CD4-positive, alpha-beta T cell treated with Interferon alpha-2 for 1 hour (primary cell): ENCODE results near the gene HMGXB3.
"Not testable (repeated sequence)": the region's sequence is repeated elsewhere in the genome, so short reads cannot be mapped to it uniquely, and the experiment has no call there.

Source experiments
- DNase-seq, 2 donors: peaks; one replicate each; pipeline ENCODE4 v3.0.0-alpha.2; 2020 to 2022

HMGXB3 gene

GRCh38 chr5:150022681-150023080 is 22.1 kb downstream of the HMGXB3 start:
- DNase-seq: no peak

GRCh38 chr5:150023136-150023535 is 22.6 kb downstream of the HMGXB3 start:
- DNase-seq: no peak

- DNase-seq: no peak
Measured at GRCh38 chr5:150024346-150024984, 23.9 kb downstream of the HMGXB3 start.

- no peak for DNase-seq
Measured at GRCh38 chr5:150026682-150027172, 26.2 kb downstream of the HMGXB3 start.

GRCh38 chr5:150028047-150028446 is 27.5 kb downstream of the HMGXB3 start:
- DNase-seq: not testable (repeated sequence)

- no peak for DNase-seq
Measured at GRCh38 chr5:150033334-150033733, 32.8 kb downstream of the HMGXB3 start.

- DNase-seq: no peak
Measured at GRCh38 chr5:150034662-150035061, 34.1 kb downstream of the HMGXB3 start.

- no peak for DNase-seq
Measured at GRCh38 chr5:150035139-150035895, 34.8 kb downstream of the HMGXB3 start.

GRCh38 chr5:150036513-150036912 is 36.0 kb downstream of the HMGXB3 start:
- DNase-seq: no peak

GRCh38 chr5:150038547-150038946 is 38.0 kb downstream of the HMGXB3 start:
- no peak for DNase-seq

- DNase-seq: no peak
Measured at GRCh38 chr5:150042459-150042858, 41.9 kb downstream of the HMGXB3 start.

- DNase-seq: no peak
Measured at GRCh38 chr5:150043657-150044328, 43.3 kb downstream of the HMGXB3 start.

GRCh38 chr5:150044329-150044681 is 43.8 kb downstream of the HMGXB3 start:
- no peak for DNase-seq

GRCh38 chr5:150044712-150045111 is 44.2 kb downstream of the HMGXB3 start:
- no peak for DNase-seq

GRCh38 chr5:150045549-150045948 is 45.0 kb downstream of the HMGXB3 start:
- DNase-seq: no peak

- DNase-seq: peak in 1 of 2 donors; percentile 52
Measured at GRCh38 chr5:150046031-150046430, 45.5 kb downstream of the HMGXB3 start.

GRCh38 chr5:150050172-150050811 is 49.8 kb downstream of the HMGXB3 start:
- DNase-seq: not testable (repeated sequence)

- DNase-seq: no peak
Measured at GRCh38 chr5:150051657-150052195, 51.2 kb downstream of the HMGXB3 start.

- DNase-seq: no peak
Measured at GRCh38 chr5:150052226-150052955, 51.9 kb downstream of the HMGXB3 start.

- DNase-seq: no peak
Measured at GRCh38 chr5:150052956-150053712, 52.6 kb downstream of the HMGXB3 start.

GRCh38 chr5:150053713-150054392 is 53.3 kb downstream of the HMGXB3 start:
- DNase-seq: no peak
